ENCODE measurements around the gene ANAPC4.

DNA sequence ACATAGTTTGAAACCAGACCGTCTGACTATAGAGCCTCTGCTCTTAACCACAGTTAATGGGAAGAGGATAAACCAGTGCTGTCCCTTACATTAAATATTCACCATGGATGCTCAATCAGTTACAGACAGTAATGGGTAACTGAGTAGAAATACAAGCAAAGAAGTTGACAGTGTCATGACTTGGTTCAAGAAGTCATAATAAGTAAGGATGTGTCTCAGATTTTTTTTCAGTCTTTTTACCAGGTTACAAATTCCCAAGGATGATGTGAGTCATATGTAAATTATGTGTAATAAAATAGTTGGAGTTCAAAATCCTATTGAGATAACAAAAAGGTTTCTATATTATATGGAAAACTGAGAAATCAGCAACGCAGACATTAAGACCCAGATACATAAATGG is 33.4 kb upstream of the ANAPC4 start:
- TF ChIP-seq CEBPB (IDR thresholded peaks at IDR 0.05; ENCODE audit: low read depth, low read length) = no peak
- no peak for TF ChIP-seq CTCF (conservative IDR thresholded peaks at IDR 0.05; ENCODE audit: low read depth, low read length)
- TF ChIP-seq ELK1 (IDR thresholded peaks at IDR 0.05; ENCODE audit: borderline replicate concordance, low read depth, low read length) = no peak
- no peak for TF ChIP-seq MXI1 (IDR thresholded peaks at IDR 0.05; ENCODE audit: borderline replicate concordance, low read depth, low read length)
- no peak for TF ChIP-seq FOS (IDR thresholded peaks at IDR 0.05; ENCODE audit: low read depth, low read length)
